ENCODE data around the gene PYHIN1.

The PYHIN1 gene

GRCh38 chr1:158931055-158931737 lies at the start of gene PYHIN1:
Gene PYHIN1 (plus strand): TSS chr1:158931552. CDS start chr1:158936911, 5,359 bp downstream.
- no peak for DNase-seq

- no peak for DNase-seq
These were observed 37.7 kb upstream of the PYHIN1 start for GRCh38 chr1:158893654-158894053.

- DNase-seq = no peak
These were observed 32.6 kb upstream of the PYHIN1 start for GRCh38 chr1:158898722-158899121.

- no peak for DNase-seq
These were observed 29.7 kb upstream of the PYHIN1 start for GRCh38 chr1:158901623-158902022.

- DNase-seq = no peak
These were observed 15.3 kb upstream of the PYHIN1 start for GRCh38 chr1:158916085-158916484.

- no peak for DNase-seq
These were observed 6.7 kb upstream of the PYHIN1 start for GRCh38 chr1:158924677-158925076.

- DNase-seq = no peak
These were observed 848 bp upstream of the PYHIN1 start for GRCh38 chr1:158930504-158930903.

- DNase-seq = no peak
These were observed 819 bp downstream of the PYHIN1 start for GRCh38 chr1:158932171-158932570.

- no peak for DNase-seq
These were observed 2.3 kb downstream of the PYHIN1 start for GRCh38 chr1:158933621-158934020.

- DNase-seq = no peak
These were observed 7.8 kb downstream of the PYHIN1 start for GRCh38 chr1:158939180-158939579.

GRCh38 chr1:158941317-158941716 lies 10.0 kb downstream of the PYHIN1 start:
- DNase-seq = no peak

- no peak for DNase-seq
These were observed 11.1 kb downstream of the PYHIN1 start for GRCh38 chr1:158942490-158942889.

GRCh38 chr1:158943059-158943458 lies 11.7 kb downstream of the PYHIN1 start:
- DNase-seq = no peak

GRCh38 chr1:158945061-158945460 lies 13.7 kb downstream of the PYHIN1 start:
- DNase-seq = no peak

- no peak for DNase-seq
These were observed 15.4 kb downstream of the PYHIN1 start for GRCh38 chr1:158946785-158947184.

- peak; percentile 86 for DNase-seq
These were observed 20.6 kb downstream of the PYHIN1 start for GRCh38 chr1:158951956-158952355.

GRCh38 chr1:158952416-158952815 lies 21.1 kb downstream of the PYHIN1 start:
- DNase-seq = no peak

- DNase-seq = no peak
These were observed 29.8 kb downstream of the PYHIN1 start for GRCh38 chr1:158961178-158961577.

GRCh38 chr1:158962983-158963382 lies 31.6 kb downstream of the PYHIN1 start:
- DNase-seq = no peak

GRCh38 chr1:158969166-158969565 lies 37.8 kb downstream of the PYHIN1 start:
- no peak for DNase-seq

GRCh38 chr1:158969855-158970254 lies 38.5 kb downstream of the PYHIN1 start:
- DNase-seq = no peak

GRCh38 chr1:158972841-158973240 lies 41.5 kb downstream of the PYHIN1 start:
- peak; percentile 3 for DNase-seq

- no peak for DNase-seq
These were observed 44.9 kb downstream of the PYHIN1 start for GRCh38 chr1:158976219-158976618.

- no peak for DNase-seq
These were observed 47.4 kb downstream of the PYHIN1 start for GRCh38 chr1:158978730-158979129.

GRCh38 chr1:158979229-158979628 lies 47.9 kb downstream of the PYHIN1 start:
- DNase-seq = no peak

All from NCI-H1105 (cell line).